ENCODE data around the gene ZNF407.

Gene ZNF407

DNA sequence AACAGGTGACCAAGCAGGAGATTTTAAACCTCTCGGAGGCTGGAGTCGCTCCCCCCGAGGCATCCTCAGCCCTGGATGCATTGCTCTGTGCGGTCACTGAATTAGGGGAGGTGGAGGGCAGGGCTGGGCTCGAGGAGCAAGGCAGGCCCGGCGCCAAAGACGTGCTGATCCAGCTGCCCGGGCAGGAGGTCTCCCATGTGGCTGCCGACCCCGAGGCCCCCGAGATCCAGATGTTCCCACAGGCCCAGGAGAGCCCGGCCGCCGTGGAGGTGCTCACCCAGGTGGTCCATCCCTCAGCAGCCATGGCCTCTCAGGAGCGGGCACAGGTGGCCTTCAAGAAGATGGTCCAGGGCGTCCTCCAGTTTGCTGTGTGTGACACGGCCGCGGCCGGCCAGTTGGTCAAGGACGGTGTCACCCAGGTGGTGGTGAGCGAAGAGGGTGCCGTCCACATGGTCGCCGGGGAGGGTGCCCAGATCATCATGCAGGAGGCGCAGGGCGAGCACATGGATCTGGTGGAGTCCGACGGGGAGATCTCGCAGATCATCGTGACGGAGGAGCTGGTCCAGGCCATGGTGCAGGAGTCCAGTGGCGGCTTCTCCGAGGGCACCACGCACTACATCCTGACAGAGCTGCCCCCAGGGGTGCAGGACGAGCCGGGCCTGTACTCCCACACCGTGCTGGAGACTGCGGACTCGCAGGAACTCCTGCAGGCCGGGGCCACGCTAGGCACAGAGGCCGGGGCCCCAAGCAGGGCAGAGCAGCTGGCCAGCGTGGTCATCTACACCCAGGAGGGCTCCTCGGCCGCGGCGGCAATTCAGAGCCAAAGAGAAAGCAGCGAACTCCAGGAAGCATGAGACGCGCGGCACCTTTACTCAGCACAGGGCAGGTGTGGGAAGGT, 466.2 kb downstream of the ZNF407 start:
- DNase-seq, result no peak

DNA sequence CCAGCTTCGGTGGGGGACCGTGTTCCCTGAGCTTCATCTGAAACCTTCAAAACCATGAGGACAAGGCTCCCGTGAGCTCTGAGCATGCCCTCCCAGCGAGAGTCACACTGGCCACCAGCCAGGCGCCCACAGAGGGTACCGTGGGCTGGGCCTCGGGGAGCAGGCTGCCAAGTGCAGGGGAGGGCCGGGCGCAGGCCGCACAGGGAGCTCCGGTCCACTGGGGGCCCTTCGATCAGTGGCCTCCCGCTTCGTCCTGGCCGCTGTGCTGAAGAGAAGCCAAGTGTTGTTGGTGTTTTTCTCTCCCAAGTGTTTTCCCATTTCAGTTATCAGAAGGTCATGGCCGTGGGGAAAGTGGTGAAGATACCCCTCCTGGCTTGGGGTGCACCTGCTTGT, 466.8 kb downstream of the ZNF407 start:
- DNase-seq, result no peak

DNA sequence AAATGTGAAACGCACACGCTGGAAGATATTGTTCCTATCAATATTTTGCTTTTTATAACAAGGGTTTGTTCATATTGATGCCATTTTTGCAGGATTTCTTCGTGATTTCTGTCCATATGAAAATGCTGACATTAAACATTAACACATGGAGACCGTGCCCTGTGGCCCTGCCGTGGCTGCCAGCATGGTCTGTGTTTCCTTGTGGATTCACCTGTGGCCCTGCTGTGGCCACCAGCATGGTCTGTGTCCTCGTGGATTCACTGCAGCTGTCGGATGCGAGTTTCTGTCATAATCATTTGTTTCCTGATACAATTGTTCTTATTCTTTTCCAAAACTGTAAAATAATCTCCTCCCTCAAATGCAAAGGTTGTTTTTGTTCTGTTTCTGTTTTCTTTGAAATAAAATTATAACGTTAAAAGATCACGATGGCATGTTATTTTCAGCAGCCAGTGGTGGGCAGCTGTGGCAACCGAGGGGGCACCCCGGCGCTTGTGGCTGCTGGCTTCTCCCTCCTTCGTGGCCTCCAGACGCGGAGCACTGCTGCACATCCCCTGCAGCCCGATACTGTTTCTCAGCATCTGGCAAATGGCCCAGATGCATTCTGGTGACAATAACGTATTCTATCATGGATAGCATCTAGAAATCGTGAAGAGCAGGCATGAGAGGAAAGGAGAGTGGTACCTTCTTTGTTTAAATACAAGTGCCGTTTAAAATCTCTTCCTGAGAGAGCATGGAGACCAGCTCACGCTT, 467.8 kb downstream of the ZNF407 start:
- DNase-seq, result no peak

DNA sequence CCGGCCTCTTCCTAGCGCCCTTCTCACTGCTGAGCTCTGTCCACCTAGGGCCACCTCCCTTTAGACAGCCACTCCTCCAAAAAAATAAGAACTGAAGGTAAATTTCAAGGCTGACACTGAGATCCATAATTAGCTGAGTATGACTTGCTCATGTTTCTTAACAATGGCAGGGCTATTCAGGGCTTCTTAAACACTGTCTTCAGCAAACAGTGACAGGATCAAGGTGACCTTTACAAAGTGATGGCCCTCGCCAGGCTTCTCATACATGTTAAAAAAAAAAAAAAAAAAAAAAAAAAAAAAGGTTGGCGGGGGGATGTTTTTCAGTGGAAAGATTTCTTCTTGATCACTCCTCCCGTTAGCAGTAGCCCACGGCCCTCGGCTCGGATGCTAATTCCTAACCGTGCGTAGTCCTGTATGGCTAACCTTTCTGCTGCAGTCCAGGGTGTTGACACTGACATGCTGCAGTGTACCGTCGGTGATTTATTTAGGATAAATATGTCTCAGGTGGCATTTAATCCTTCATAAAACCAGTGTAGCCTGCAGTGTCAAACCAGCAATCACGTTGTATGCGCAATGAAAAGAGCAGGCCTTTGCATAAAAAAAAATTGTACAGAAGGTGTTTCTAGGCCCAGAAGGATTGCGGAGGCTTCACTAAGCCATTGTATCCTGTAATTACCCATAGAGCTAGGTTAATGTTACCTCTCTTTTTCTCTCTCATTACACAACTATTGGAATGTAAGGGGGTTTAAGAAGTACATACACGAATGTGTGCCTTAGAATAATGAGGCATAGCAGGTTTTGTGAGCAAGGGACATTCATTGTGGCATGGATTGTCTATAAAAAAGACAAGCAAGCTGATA, 468.6 kb downstream of the ZNF407 start:
- DNase-seq, result no peak

DNA sequence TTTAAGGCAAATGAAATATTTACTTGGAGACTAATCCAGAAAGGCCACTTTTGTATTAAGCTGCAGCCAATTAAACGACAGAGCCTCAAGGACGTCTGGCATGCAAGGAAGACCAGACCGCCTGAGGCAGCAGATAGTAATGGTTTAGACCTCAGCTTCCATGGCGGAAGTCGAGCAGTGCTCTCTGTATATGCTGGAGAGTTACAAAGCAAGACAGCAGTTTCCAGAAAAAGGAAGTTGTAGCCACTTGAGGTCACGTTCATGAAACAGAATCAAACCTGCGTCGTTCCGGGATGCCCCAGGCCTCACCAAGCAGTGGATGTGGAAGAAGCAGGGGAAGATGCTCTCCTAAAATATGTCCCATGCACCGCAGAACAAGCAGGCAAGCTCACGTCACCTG, 469.3 kb downstream of the ZNF407 start:
- DNase-seq, result no peak

DNA sequence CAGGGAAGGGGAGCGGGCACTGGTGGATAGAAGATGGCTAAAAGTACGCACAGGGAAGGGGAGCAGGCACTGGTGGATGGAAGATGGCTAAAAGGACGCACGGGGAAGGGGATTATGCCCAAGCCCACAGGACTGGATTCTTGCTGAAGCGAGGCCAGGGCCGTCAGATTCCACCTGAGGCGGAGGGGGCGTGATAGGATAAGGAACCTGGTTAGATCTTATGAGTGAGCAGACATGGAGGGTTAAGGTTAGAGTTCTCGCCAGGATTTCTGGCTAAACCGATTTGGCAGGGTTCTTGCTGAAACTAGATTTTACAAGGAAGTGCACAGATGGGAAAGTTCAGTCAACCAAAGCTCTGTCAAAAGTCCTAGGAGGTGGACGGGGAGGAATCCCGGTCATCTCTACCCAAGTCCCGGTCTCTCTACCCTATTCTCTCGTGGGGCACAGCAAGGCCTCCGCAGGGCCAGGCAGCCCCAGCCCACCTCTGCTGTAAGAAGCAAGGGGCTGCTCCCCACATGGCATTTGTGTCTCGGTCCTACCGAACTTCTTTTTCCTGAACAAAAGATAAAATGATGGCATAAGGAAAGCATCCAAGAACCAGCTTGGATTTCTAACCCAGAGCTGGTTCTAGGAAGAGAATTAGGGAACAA, 470.5 kb downstream of the ZNF407 start:
- no peak for DNase-seq

DNA sequence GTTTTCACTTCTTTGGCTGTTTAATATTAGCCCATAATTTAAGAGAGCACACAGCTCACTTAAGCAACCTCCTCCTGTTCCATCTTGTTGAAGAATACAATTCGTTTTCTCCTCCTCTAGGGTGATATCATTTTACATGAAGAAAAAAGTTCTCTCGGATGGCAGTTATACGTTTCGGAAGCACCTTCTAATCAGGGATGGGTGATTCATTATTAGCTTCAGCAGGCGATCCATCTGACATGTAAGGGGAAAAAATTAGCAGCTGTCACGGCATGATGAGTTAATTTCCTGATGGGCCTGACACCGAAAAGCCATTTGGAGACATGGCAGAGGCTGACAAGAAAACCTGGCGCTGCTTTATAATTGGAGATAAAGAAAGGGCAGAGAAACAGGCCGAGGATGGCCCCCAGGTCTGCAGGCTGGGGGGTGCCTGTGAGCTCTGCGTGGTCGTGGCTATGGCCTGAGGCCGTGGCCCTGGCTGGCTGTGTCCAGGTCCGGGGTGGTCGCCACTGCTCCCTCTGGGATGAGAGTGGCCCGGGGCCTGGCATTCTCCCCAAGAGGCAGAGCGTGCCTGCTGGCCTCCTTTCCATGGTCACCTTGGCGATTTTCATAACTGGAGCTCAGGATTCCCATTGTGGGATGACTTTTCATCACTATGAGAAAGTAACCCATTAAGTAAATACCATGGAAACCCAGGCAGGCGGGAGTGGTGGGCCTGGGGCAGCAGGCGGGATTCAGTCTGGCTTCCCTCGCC, 471.2 kb downstream of the ZNF407 start:
- DNase-seq, result no peak

DNA sequence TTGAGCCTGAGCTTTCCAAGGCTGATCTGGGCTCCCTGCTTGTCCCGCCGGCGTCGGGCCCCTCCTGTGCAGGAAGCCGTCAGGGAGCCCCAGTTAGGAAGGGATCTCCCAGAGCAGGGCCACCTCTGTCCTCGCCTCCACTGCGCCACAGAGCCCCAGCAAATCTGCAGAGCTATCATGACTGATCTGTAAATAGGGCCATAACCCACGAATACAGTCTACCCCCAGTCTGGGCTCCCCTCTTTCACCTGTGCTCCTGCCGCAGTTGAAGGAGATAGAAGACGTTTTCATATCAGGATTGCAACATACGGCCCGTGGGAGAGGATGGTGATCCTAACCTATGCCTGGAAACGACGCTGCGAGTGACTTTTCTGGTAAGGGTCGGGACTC, 472.6 kb downstream of the ZNF407 start:
- DNase-seq, result no peak

DNA sequence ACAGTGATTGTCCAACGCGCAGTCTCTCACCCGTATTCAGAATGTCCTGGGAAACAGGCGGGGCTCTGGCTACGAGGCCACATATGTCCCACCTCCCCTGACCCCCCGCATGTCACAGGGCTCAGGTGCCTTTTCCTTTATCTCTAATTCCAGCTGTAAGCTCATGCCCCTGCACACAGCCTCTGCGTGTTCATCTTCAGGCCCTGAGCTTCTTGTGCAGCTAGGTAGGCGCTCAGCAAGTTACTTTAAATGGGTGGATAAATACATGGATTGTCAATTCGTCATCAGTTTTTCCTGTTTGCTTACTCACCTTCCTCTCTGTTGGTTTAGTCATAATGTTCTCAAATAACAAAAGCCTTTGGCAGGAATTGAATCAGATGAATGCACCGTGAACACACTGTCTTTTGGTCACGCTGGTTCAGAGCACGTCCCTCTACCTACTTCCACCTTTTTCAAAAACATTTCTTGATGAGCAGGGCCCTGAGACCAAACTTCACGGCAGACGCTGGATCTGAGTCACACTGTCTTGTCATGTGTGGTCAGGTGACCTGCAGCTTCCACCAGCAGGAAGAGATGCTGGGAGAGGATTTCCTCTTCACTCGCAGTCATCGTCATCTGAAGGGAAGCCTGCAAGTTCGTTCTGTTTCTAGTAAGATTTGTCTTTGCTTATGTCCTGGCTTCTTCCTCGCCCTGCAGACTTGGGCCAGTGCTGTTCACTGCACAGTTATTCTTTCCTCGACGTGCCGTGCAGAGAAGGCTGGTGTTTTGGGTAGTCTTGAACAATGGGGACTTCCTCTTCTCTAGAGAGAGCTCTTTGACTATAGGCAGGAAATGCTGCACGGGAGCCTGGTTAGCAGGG, 473.2 kb downstream of the ZNF407 start:
- DNase-seq, result peak in 3 of 4 experiments; percentile 30 to 57 (median 51)

DNA sequence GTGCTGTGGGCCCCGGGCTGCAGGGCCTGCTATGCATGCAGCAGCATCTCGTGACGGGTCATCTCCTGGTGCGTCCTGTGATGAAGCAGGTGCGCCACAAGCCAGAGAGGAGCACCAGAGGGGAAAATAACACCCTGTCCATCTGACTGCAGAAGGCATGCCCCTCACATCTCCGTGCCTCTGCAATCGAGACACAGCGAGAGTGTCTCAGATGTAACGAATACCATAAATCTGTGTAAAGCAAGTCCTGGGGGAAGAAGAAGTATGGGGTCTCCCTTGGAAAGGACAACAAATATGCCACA, 473.8 kb downstream of the ZNF407 start:
- no peak for DNase-seq

DNA sequence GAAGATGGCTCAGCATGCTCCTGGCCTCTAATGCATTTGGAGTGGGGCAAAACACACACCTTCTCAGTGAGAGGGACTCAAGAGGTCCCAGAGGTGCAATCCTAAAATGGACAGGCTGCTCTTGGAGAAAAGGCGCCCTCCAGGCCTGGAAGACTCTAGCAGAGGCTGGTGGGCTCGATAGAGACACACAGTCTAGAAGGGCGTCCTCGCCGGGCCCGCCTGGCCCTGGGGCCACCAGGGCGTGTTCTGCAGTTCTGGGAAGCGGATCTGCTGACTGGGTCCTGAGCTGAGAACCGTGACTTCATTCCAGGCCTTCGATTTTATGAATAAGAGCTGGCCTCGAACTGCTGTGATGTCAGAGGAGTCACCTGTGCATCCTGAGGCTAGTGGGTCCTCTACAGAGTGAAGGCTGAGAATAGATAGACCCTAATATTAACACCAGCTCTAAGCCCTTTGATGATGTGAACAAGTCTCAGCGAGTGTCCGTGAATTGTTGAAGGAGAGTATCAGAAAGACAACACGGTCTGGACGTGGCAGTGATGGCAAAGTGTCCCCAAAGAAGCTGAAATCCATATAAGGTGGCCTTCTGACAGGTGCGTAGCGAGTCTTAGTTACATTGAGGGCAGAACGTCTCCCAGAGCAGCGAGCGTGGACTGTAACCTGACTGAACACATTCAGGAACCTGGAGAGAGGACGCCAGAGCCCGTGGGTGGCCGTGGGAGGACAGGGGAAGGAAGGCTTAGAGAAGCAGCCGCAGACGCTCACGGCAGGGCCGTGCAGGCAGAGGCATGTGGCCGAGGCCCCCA, 474.4 kb downstream of the ZNF407 start:
- no peak for DNase-seq

DNA sequence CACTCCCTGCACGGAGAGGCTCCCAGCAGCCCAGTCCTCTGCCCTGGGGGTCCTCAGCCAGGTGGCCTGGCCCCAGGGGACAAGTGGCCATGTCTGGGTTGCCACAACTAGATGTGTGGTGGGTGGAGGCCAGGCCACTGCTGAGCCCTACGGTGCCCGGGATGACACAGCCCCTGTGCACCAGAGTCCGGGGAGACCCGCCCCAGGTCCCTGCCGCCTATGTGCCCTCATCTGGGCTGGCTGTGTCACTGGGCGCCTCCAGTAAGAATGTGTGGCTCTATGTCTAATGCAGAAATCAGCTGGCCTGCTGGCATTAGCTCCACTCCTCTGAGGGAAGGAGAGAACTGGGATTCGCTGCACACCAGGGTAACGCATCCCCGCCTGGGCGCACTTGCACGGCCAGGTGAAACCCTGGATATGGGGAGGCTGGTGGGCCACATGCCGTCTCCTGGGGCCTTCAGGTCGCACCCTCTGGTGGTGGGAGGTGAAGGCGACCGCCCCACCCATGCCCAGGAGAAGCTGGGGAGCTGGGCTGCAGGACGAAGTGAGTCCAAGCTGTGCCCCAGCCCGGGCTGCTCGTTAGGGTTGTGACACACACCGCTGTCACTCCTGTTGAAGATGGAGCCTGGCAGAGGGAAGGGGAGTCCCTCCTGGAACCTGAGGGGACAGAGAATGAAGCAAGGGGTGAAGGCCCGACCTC, 475.2 kb downstream of the ZNF407 start:
- DNase-seq, result no peak

DNA sequence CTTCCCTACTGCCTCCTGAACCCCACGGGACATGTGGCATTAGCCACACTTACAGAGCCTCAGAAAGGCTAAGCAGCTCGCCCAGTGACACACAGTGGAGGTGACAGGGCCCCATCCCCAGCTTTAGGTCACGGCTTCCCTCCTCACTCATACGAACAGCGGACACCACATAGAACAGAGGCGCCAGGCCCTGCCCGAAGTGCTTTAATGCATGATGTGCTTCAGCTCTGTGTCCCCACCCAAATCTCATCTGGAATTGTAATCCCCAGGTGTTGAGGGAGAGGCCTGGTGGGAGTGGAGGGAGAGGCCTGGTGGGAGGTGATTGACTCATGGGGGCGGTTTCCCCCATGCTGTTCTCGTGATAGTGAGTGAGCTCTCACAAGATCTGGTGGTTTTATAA, 476.0 kb downstream of the ZNF407 start:
- DNase-seq, result no peak

DNA sequence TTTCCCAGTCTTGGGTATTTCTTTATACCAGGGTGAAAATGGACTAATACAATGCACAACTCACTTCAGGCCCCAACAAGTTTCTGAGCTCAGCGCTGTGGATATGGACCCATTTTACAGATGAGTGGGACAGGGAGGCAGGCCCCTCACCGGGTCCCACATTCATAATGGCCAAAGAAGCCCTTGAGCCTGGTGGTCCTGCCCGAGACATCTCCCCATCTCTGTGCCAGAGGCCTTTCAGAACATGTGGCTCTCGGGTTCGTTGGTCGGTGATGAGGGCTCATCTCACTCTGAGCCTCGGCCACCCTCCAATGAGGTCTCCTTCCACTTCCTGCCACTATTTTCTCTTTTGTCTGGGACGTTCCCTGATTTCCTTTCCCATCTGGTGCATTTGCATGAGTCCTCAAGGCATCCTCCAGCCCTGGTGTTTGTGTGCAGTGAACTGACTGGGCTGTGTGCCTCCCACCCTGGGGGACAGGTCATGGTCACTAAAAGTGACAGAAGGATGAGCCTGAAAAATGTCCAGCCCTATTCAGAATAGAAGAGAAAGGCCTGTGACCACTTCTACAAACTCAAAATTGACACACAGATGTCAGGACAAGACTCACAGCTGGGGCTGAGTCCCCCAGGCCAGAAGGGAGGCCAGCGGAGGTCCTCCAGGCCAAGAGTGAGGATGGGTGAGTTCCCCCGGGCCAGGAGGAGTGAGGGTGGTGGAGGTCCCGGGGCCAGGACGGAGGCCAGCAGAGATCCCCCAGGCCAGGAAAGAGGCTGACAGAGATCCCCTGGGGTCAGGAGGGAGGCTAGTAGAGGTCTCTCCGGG, 476.7 kb downstream of the ZNF407 start:
- no peak for DNase-seq

DNA sequence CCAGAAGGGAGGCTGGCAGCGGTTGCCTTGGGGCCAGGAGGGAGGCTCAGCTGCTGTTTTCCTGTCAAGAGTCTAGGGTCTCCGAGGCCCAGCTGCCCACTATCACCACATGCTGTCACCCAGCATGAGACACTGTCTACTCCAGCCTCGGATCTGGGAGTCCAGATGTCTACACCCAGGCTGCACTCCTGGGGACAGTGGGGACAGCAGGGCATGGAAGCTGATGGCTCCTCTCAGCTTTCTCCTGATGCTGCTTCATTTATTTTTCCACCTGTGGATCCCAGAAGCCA, 477.3 kb downstream of the ZNF407 start:
- no peak for DNase-seq

DNA sequence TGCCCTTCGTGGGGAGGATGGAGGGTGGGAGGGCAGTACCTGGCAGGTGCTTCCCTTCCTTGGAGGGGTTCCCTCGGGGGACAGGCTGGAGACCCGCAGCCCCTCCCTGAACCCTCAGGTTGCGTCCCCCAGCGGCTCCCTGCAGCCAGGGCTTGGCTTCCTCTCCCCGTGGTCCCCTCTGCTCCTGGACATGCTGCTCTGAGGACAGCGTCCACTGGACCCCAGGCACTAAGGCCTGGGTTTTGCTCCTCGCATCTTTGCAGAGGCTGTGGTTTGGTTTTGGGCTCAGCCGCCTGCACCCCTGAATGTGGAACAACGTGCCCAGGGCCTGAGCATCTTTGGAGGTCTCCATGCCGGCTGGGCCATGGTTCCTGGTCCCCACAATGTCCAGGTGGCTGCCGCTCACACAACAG, 477.8 kb downstream of the ZNF407 start:
- no peak for DNase-seq

DNA sequence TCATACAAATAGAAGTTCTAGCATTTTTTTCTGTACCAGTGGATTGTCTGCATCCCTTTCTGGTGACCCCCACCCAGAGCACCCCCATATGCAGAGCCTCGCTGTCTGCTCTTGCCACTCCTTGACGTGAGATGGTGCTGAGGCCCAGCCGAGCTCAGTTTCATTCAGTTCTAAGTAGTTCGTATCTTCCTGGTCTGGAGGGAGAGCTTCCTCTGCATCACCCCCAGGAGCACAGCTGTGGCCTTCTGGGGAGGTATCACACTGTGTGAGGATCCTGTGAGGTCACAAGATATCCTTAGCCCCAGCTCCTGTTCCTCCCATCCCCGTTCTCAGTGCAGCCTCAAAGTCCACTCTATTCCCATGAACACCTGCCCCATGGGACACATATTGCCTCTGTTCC, 478.6 kb downstream of the ZNF407 start:
- DNase-seq, result no peak

DNA sequence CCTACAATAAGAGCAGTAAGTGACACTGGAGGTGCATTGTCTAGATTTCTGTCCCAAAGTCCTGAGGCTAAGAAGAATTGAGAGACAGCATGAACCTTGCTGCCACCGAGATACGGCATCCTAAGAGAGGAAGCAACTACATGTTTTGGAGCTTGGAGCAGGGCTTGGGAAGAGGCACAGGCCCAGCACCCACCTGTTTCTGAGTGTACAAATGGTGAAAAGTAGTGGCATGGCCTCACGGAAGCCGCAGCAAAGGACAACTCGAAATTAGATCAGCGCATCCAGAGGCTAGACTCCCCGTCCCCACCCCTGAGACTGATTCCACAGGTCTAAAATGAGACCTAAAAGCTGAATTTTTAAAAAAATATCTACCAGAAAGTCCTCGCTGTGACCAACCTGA, 483.8 kb downstream of the ZNF407 start:
- DNase-seq, result no peak

DNA sequence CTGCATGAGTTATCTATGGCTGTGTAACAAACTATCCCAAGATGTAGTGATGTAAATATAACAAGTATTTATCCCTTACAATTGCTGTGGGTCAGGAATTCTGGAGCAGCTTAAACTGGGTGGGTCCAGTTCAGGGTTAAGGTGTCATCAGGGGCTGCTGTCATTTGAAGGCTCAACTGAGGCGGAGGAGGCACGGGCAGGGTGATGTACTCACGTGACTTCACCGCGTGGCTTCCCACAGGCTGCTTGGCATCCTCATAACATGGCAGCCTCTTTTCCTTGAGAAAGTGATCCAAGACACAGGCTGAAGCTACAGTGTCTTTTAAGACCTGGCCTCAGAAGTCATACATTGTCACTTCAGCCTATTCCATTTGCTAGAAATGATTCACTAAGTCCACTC, 485.5 kb downstream of the ZNF407 start:
- DNase-seq, result no peak
